Measurements from ENCODE around the gene RHOG.

DNA sequence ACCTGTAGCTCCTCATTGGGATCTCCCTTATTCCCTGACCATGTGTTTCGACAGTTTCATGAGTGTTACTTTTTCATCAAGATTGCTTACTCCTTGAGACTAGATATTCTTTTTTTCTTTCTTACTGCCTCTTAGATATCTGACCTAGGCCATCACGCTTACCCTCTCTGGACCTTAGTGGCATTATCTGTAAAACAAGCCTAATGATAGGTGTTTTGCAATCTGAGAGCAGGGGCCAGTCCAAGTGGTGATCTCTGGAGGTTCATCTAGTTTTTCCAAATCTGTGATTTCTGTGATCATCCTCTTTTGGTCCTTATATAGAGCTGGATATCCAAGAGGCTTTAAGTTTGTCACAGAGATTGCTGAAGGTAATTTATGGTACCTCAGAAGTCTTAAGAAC is 49.3 kb upstream of the RHOG start:
- TF ChIP-seq, protein P1, sequence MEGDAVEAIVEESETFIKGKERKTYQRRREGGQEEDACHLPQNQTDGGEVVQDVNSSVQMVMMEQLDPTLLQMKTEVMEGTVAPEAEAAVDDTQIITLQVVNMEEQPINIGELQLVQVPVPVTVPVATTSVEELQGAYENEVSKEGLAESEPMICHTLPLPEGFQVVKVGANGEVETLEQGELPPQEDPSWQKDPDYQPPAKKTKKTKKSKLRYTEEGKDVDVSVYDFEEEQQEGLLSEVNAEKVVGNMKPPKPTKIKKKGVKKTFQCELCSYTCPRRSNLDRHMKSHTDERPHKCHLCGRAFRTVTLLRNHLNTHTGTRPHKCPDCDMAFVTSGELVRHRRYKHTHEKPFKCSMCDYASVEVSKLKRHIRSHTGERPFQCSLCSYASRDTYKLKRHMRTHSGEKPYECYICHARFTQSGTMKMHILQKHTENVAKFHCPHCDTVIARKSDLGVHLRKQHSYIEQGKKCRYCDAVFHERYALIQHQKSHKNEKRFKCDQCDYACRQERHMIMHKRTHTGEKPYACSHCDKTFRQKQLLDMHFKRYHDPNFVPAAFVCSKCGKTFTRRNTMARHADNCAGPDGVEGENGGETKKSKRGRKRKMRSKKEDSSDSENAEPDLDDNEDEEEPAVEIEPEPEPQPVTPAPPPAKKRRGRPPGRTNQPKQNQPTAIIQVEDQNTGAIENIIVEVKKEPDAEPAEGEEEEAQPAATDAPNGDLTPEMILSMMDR (IDR thresholded peaks at IDR 0.05), result no peak
- no peak for TF ChIP-seq POLR2A (IDR thresholded peaks at IDR 0.05)

All from testis (tissue), 2 donors.